GM21515 (cell line): ENCODE measurements around the gene TRIM56.
"Not testable (repeated sequence)": the region's sequence is repeated elsewhere in the genome, so short reads cannot be mapped to it uniquely, and the experiment has no call there.

Experiments used
- ATAC-seq: cut with Tn5 transposase; IDR thresholded peaks from one replicate; pipeline ENCODE4 v1.9.1; 2021; ENCODE audit not compliant: unreplicated experiment

TRIM56 gene

DNA sequence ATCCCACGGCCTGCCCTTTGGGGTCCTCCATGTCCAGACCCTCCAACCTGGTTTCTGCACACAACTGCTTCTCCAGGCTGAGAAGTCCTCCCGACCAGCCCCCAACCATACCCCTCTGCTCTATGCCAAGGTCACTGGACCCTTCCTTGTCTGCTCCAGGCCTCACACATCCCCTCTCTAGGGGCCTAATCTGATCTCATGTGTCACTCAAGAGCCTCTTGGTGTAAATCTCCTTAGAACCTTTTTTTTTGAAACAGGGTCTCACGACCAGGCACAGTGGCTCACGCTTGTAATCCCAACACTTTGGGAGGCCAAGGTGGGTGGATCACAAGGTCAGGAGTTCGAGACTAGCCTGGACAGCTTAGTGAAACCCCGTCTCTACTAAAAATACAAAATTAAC lies 24.1 kb downstream of the TRIM56 start:
- ATAC-seq, result no peak

DNA sequence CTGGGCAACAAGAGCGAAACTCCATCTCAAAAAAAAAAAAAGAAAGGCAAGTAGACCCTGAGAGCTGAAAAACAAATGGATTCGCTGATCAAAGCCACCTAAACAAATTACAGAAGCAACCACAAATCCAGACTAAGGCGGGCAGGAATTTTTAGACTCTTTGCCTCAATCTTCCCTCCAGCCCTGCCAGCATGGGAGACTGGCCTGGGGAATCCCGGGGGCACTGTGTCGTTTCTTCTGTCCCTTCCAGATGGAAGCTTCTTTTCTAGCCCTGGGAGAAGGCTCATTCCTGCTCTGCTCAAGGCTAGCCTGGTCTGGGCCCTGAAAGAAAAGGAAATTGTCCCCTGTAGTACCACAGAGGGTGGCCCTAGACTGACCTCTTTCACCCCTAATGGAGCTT lies 26.0 kb downstream of the TRIM56 start:
- no peak for ATAC-seq

DNA sequence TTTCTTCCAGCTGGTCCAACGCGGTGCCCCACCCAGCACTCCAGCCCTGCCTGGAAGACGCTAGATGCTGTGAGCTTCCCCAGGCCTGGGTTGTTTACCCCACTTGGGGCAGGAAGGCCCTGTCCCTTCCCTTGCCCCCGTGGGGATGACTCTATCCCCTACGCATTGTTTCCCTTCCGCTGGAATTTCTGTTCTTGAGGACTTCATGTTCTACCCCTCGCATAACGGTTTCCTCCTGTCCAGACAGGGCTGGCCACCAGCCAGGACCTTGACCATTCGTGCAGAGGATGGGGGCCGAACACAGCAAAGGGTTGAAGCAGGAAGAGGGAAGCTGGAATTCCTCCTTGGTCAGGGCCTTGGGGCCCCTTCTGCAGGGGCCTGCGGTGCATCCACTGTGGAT lies 27.0 kb downstream of the TRIM56 start:
- no peak for ATAC-seq

DNA sequence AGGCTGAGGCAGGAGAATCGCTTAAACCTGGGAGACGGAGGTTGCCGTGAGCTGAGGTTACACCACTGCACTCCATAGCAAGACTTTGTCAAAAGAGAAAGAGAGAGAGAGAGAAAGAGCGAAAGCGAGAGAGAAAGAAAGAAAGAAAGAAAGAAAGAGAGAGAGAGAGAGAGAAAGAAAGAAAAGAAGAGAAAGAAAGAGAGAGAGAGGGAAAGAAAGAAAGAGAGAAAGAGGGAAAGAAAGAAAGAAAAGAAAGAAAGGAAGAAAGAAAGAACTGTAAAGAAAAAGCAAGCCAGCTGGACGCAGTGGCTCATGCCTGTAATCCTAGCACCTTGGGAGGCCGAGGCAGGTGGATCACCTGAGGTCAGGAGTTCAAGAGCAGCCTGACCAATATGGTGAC lies 27.9 kb downstream of the TRIM56 start:
- ATAC-seq, result not testable (repeated sequence)

DNA sequence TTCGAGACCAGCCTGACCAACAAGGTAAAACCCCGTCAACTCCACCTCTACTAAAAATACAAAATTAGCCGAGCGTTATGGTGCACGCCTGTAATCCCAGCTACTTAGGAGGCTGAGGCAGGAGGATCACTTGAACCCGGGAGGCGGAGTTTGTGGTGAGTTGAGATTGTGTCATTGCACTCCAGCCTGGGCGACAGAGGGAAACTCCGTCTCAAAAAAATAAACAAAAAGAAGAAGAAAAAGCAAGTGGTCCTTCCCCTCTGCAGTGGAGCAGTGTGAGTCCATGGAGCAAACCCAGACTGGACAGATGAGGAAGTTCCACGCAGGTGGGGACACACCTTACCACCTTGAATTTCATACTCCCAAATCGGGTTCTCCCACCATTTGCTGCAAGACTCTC lies 28.6 kb downstream of the TRIM56 start:
- no peak for ATAC-seq

DNA sequence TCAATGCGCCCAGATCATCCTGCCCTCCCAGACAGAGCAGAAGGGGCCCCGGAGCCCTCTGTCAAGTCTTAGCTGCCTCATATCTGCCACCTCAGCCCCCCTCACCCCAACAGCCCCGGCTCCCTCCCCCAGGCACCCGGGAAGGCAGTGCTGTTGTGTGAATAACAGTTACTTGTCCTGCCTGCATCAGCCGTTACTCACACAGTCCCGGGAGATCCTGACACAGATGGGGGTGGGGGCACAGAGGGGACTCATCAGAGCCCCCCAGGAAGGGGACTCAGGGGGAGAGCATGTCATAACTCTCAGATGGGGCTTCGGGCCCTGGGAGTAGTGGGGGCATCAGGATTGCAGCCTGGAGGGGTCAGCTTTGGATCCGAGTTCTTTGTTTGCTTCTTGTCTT lies 29.2 kb downstream of the TRIM56 start:
- ATAC-seq, result no peak

DNA sequence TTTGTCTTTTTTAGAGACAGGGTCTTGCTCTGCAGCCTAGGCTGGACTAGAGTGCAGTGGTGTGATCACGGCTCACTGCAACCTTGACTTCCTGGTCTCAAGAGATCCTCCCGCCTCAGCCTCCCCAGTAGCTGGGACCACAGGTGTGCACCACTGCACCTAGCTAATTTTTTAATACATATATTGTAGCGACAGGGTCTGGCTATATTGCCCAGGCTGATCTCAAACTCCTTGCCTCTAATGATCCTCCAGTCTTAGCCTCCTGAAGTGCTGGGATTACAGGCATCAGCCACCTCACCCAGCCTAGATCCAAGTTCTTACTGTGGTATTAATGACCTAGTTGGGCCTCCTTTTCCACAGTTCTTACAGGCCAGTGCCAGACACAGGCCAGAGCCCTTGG lies 29.9 kb downstream of the TRIM56 start:
- no peak for ATAC-seq

DNA sequence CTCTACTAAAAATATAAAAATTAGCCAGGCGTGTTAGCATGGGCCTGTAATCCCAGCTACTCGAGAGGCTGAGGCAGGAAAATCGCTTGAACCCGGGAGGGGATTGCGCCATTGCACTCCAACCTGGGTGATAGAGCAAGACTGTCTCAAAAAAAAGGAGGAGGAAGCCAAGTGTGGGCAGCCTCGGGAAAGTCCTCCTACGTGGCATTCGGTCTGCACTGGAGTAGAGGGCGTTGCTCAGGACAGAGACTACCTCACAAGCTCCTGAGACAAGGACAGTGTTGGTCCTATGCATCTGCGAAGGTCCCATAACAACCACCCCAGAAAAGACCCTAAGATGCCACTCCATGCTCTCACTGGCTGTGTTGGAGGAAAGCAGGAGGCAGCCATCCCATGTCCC lies 31.6 kb downstream of the TRIM56 start:
- ATAC-seq, result no peak

DNA sequence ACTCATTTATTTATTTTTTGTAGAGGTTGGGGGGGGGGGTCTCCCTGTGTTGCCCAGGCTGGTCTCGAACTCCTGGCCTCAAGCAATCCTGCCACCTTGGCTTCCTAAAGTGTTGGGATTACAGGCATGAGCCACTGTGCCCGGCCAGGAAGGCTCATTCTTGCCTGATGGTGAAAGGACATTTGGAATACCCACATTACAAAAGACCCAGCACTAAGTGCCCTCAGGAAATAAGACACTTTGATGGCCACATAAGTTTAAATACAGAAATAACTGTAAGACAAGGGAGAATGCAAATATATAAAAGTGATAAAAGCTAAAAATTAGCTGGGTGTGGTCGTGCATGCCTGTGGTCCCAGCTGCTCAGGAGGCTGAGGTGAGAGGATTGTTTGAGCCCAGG lies 33.6 kb downstream of the TRIM56 start:
- ATAC-seq, result no peak

DNA sequence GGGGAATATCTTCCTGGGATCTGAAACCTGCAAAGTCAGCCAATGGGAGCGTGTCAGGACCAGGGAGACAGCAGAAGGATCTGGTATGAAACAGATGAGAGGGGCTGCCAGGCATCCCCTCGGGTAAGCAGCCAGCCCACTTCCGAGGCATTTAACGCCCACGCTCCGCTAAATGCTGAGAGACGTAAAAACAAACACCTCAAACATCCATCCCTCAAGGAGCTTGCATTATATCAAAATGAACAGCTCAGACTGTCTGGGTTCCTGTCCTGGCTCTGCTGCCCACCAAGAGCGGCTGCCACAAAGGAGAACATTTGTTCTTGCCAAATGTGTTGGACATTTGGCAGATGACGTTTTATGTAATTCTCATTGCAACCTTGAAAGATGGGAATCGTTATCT lies 34.6 kb downstream of the TRIM56 start:
- no peak for ATAC-seq

DNA sequence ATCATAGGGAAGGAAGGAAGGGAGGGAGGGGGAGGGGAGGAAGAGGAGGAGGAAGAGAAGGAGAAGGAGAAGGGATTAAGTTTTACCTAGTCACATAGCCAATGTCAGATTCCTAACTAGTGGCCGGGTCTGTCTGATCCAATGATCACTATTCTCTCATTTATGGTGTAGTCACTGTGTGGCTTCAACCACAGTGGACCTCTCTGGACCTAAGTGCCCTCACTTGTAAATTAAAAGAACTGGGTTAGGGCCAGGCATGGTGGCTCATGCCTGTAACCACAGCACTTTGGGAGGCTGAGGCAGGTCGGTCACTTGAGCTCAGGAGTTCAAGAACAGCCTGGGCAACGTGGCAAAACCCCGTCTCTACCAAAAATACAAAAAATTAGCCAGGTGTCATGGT lies 35.0 kb downstream of the TRIM56 start:
- ATAC-seq, result no peak

DNA sequence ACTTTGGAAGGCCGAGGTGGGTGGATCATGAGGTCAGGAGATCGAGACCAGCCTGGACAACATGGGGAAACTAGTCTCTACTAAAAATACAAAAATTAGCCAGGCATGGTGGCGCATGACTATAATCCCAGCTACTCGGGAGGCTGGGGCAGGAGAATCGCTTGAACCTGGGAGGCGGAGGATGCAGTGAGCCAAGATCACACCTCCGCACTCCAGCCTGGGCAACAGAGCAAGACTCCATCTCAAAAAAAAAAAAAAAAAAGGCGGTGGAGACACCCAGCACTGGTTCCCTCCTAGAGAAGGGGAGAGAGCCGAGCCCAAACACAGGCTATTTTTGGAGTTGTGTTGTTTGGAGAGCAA lies 36.3 kb downstream of the TRIM56 start:
- not testable (repeated sequence) for ATAC-seq

DNA sequence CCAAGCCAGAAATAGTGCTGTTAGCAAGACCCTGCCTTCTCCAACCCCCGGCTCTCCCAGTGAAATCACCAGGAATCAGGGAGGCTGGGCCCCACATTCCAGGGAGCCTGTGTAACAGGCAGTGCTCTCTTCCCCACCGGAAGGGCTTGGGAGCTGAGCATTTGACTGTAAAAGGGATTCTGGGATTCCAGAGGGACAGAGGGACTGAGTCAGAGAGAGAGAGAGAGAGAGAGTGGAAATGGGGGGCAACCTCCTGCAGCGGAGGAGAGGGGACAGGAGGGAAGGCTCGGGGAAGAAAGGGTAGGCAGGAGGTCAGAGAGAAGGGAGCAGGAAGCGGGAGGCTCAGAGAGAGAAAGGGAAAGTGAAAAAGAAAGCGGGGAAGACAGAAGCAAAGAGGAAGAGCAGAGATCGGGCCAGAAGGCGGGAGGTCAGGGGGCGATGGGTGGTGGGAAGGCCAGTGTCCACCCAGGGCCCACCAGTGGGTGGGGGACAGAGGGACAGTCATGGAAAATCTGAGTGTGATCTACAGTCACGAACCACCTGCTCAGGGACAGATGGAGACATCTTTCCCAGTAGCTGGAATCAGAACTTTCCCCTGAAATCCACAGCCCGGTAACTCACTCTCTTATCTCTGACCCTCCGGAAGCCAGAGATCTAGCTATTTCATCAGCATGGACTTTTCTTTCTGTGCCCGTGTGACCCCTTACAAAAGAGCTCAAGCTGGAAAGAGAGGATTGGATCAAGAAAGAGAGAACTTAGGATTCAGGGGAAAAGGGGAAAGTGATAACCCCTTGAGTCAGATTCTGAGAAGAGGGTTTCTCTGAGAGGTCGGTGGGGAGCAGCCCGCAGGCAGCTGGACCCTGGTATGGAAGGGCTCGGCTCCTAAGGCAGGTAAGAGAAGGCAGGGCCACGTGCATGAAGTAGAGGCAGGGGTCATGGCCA lies 37.0 kb downstream of the TRIM56 start:
- ATAC-seq, result no peak

DNA sequence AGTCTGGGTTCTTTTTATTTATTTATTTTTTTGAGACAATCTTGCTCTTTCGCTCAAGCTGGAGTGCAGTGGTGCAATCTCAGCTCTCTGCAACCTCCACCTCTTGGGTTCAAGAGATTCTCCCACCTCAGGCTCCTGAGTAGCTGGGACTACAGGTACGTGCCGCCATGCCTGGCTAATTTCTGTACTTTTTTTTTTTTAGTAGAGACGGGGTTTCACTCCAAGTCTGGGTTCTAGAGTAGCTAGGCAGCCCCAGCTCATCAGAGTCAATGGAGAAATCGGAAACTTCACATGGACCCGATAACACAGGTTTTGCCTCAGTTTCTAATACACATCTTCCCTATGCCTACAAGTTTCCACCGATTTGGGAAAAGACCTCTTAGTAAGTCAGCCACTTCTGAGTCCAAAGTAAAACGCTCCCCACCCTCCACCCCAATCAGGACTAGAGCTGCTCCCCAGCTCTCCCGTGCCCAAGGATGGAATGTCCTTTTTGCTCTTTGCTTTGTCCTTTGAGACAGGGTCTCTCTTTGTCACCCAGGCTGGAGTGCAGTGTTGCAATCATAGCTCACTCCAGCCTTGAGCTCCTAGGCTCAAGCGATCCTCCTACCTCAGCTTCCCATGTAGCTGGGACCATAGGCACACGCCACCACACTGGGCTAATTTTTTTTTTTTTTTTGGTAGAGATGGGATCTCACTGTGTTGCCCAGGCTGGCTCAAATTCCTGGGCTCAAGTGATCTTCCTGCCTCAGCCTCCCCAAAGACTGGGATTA lies 37.8 kb downstream of the TRIM56 start:
- ATAC-seq, result no peak

DNA sequence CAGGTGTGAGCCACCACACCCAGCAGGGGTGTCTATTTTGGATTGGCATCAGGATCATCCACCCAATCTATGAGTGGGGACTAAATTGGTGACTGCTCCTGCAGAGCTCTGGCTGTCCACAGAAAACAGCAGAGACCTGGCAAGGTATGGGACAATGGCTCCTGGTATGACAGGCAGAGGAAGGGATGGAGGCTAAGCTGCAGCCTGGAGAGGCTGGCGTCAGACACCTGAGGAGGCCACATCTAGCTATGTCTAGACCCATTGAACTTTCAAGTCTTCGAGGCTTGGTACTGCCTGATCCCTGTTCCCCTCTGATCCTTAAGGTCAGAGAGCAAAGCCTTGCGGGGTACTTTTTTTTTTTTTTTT lies 38.4 kb downstream of the TRIM56 start:
- ATAC-seq, result no peak

DNA sequence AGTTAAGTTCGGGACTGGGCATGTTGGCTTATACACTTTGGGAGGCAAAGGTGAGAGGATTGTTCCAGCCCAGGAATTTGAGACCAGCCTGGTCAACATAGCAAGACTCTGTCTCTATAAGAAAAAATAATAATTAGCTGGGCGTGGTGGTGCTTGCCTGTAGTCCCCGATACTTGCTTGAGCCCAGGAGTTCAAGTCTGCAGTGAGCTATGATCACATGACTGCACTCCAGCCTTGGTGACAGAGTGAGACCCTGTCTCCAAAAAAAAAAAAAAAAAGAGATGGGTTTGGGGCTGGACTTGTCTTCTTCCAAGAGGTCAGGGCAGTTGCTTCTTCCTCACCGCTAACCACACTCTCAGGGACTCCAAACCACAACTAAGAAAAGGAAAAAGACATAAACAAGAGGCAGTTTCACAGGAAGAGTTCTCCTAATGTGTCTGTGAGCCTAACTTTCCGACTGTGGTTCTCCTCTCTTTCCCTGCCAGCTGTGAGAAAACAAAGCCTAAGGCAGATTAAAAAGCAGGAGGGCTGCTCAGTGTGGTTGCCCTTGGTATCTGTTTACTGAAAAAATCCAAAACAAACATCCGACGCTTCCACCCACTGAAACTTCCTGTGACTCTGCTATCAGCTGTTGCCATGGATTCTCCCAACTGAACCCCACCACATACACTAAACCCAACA lies 39.2 kb downstream of the TRIM56 start:
- no peak for ATAC-seq

DNA sequence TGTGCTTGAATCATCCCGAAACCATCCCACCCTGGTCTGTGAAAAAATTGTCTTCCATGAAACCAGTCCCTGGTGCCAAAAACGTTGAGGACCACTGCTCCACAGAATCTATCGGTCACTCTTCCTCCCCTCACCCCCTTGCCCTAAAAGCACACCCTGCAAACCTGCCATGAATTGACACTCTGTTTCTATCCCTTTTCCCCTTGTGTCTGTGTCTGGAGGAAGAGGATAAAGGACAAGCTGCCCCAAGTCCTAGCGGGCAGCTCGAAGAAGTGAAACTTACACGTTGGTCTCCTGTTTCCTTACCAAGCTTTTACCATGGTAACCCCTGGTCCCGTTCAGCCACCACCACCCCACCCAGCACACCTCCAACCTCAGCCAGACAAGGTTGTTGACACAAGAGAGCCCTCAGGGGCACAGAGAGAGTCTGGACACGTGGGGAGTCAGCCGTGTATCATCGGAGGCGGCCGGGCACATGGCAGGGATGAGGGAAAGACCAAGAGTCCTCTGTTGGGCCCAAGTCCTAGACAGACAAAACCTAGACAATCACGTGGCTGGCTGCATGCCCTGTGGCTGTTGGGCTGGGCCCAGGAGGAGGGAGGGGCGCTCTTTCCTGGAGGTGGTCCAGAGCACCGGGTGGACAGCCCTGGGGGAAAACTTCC lies 40.8 kb downstream of the TRIM56 start:
- no peak for ATAC-seq

DNA sequence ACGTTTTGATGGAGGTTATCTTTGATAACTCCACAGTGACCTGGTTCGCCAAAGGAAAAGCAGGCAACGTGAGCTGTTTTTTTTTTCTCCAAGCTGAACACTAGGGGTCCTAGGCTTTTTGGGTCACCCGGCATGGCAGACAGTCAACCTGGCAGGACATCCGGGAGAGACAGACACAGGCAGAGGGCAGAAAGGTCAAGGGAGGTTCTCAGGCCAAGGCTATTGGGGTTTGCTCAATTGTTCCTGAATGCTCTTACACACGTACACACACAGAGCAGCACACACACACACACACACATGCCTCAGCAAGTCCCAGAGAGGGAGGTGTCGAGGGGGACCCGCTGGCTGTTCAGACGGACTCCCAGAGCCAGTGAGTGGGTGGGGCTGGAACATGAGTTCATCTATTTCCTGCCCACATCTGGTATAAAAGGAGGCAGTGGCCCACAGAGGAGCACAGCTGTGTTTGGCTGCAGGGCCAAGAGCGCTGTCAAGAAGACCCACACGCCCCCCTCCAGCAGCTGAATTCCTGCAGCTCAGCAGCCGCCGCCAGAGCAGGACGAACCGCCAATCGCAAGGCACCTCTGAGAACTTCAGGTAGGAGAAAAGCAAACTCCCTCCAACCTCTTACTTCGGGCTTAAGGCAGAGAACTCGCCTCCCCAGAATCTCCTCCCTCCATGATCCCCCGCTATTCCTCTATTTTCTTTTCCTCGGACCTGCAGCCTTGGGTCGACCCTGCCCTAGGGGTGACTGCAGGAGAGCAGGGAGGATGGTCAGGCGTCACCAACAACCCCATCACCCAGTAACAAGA lies 41.6 kb downstream of the TRIM56 start, which contains the start of gene SERPINE1:
Gene SERPINE1, plus strand, starts transcription at position 454 of the 809 bp plus-strand sequence. CDS start 1,290 bp downstream, outside the sequence.
- ATAC-seq, result peak; percentile 55

DNA sequence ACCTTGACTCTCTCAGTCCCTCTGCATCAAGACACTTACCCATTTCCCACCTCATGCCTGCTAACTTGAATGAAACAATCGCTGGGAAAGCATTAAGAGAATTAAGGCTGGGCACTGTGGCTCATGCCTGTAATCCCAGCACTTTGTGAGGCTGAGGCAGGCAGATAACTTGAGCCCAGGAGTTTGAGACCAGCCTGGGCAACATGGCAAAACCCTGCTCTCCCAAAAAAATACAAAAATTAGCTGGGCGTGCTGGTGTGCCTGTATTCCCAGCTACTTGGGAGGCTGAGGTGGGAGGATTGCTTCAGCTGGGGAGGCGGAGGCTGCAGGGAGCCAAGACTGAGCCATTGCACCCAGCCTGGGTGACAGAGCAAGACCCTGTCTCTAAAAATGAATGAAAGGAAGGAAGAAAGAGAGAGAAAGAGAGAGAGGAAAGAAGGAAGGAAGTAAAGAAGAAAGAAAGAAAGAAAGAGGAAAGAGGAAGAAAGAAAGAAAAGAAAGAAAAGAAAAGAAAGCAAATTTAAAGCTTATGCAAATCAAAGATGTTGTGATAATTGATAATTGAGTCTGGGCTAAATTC lies 42.3 kb downstream of the TRIM56 start:
- ATAC-seq, result no peak
